Brain microvascular endothelial cell (primary cell): Measurements from ENCODE around the gene PABPN1.

Source experiments
- DNase-seq: peaks from one replicate; pipeline ENCODE4 v3.0.0-alpha.2; 2020
- H3K27ac ChIP-seq: fragments of 250-450 bp; sonication (Bioruptor Pico); 2 replicates; pipeline ENCODE4 v1.5.1; 2020; ENCODE audit warnings: mild to moderate bottlenecking, moderate library complexity
- H3K27me3 ChIP-seq: fragments of 250-450 bp; sonication (Bioruptor Pico); replicated peaks from 2 replicates; pipeline ENCODE4 v1.5.1; 2020; ENCODE audit warnings: mild to moderate bottlenecking
- H3K36me3 ChIP-seq: fragments of 250-450 bp; sonication (Bioruptor Pico); replicated peaks from 2 replicates; pipeline ENCODE4 v1.5.1; 2020; ENCODE audit warnings: mild to moderate bottlenecking
- H3K4me3 ChIP-seq: 2 replicates; pipeline ENCODE4 v1.5.1; 2011; ENCODE audit warnings: low read depth, mild to moderate bottlenecking, control low read depth, low read length, moderate library complexity
- CTCF ChIP-seq: IDR thresholded peaks from 2 replicates; pipeline ENCODE4 v1.5.1; 2011; ENCODE audit warnings: low read depth, mild to moderate bottlenecking, moderate library complexity, low read length, control low read depth, inconsistent platforms; ENCODE audit errors: missing control alignments
- in situ Hi-C: cut with HindIII; loops from 2 replicates; pipeline ENCODE4 v1.10.0; 2017; ENCODE audit warnings: low sequenced_read_pairs, low pct_ligation_motif_present

PABPN1 gene

DNA sequence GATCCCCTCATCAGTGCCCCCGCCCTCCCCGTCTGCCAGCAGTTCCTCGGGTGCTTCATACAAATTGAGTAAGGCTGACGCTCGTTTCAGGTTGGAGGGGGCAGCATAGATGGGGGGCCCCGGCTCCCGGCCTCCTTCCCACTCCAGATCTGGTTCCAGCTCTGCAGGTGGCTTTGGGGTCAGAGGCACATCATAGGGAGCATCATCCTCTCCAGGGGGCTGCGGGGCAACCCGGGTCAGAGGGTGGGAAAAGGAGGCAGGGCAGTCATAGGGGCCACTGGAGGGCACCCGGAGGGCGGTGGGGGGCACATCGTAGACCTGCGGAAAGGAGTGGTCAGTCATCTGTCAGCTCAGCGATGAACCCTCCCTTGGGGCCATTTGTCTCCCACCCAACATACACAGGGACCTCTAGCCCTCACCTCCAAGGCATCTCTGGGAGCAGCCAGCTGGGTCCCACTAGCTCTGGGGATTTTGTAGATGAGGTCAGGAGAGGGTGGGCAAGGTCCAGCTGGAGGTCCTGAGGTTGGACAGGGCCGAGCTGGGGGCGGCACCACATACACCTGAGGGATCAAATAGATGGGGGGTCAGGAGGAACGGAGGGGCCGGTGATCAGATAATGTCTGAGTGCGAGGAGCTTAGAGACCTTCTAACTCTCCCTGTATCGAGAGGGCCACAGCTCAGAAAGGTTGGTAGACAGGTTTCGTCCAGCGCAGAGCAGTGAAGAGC is 38.6 kb downstream of the PABPN1 start:
- Histone ChIP-seq H3K27ac (no peak overlapping the region), H3K4me3 (no peak overlapping the region), H3K27me3 (no peaks in the 10 kb centered on the region), H3K36me3 (no peaks in the 10 kb centered on the region)
- TF ChIP-seq CTCF = no peak
- DNase-seq = no peak
- in situ Hi-C loops = no loop called here

GRCh38 chr14:23360496-23360895 is 39.2 kb downstream of the PABPN1 start:
- in situ Hi-C loops = no loop called here
- peak; percentile 40 for TF ChIP-seq CTCF
- H3K36me3 ChIP-seq = no peaks in the 10 kb centered on the region
- DNase-seq = no peak
- peaks cover 2% of the 10 kb centered on the region for H3K27me3 ChIP-seq
- no peak overlapping the region for H3K4me3 ChIP-seq
- no peak overlapping the region for H3K27ac ChIP-seq

- in situ Hi-C loops = no loop called here
- TF ChIP-seq CTCF = no peak
- peak; percentile 35 for DNase-seq
- H3K27ac ChIP-seq = no peak overlapping the region
- H3K27me3 ChIP-seq = peaks cover 5% of the 10 kb centered on the region
- H3K36me3 ChIP-seq = no peaks in the 10 kb centered on the region
- no peak overlapping the region for H3K4me3 ChIP-seq
Measured at GRCh38 chr14:23361320-23361719, 40.1 kb downstream of the PABPN1 start.

- Histone ChIP-seq H3K4me3 (no peak overlapping the region), H3K36me3 (no peaks in the 10 kb centered on the region), H3K27me3 (peaks cover 7% of the 10 kb centered on the region), H3K27ac (no peak overlapping the region)
- no peak for TF ChIP-seq CTCF
- DNase-seq = no peak
- in situ Hi-C loops = no loop called here
Measured at GRCh38 chr14:23361763-23362162, 40.5 kb downstream of the PABPN1 start.

GRCh38 chr14:23362200-23362599 is 40.9 kb downstream of the PABPN1 start:
- in situ Hi-C loops = no loop called here
- peak; percentile 51 for TF ChIP-seq CTCF
- no peaks in the 10 kb centered on the region for H3K36me3 ChIP-seq
- H3K27me3 ChIP-seq = peaks cover 7% of the 10 kb centered on the region
- no peak overlapping the region for H3K27ac ChIP-seq
- DNase-seq = no peak
- H3K4me3 ChIP-seq = no peak overlapping the region
